Heart right ventricle (tissue), 16 donors: ENCODE results near the gene ST6GALNAC4. TPM values are rescaled to one million over a fixed set of nuclear protein-coding genes. Genes with fewer than 3 reads are reported as not detected.

Experiments used
- ATAC-seq, 8 donors: fragments of 200-7000 bp; cut with Tn5 transposase; one replicate each; pipeline ENCODE4 v1.9.1; 2020; ENCODE audit warnings: mild to moderate bottlenecking in 8 of 8, moderate library complexity in 8 of 8, moderate number of reproducible peaks in 1 of 8
- DNase-seq, 2 donors: peaks; one replicate each; pipeline ENCODE4 v3.0.0-alpha.2; 2020
- H3K27ac ChIP-seq, 10 donors: fragments of 200-600 bp; sonication (generic) in 2 of 10; one replicate each; pipeline versions ENCODE4 v1.5.0 to v1.8.0; 2020 to 2022; ENCODE audit warnings: mild to moderate bottlenecking in 3 of 10
- H3K27me3 ChIP-seq, 7 donors: fragments of 200-600 bp; one replicate each; pipeline ENCODE4 v1.8.0; 2021 to 2022; ENCODE audit warnings: mild to moderate bottlenecking in 2 of 7
- H3K36me3 ChIP-seq, 9 donors: fragments of 200-600 bp; sonication (generic) in 1 of 9; one replicate each; pipeline versions ENCODE4 v1.5.0 to v1.8.0; 2020 to 2022; ENCODE audit warnings: mild to moderate bottlenecking in 2 of 9
- H3K4me1 ChIP-seq, 9 donors: fragments of 200-600 bp; sonication (generic) in 1 of 9; one replicate each; pipeline versions ENCODE4 v1.5.0 to v1.8.0; 2020 to 2022; ENCODE audit warnings: mild to moderate bottlenecking in 4 of 9
- H3K4me3 ChIP-seq, 10 donors: fragments of 200-600 bp; sonication (generic) in 2 of 10; one replicate each; pipeline versions ENCODE4 v1.5.0 to v1.8.0; 2020 to 2022; ENCODE audit warnings: mild to moderate bottlenecking in 7 of 10, moderate library complexity in 2 of 10
- H3K9me3 ChIP-seq, 11 donors: fragments of 200-600 bp in 10 of 11; sonication (generic) in 2 of 11; one replicate each; pipeline versions ENCODE4 v1.5.0 to v1.8.0; 2013 to 2022; ENCODE audit warnings: mild to moderate bottlenecking in 2 of 11, control low read depth in 1 of 11, moderate library complexity in 1 of 11
- WGBS, 2 donors: extraction: QIAGEN DNeasy Blood & Tissue Kit; methylation state at CpG; one replicate each; pipeline ENCODE4 v1.1.7; 2013; ENCODE audit warnings: inconsistent platforms in 1 of 2; 5-methylcytosine and 5-hydroxymethylcytosine counted together
- intact Hi-C, 10 donors: fragments of 100-400 bp; cut with DNase I; formaldehyde crosslinking; loops; one replicate each; pipeline versions ENCODE4 v1.11.1 to v1.14.2; 2022
- polyA plus RNA-seq, 2 donors: library from polyadenylated mRNA; stranded (reverse); fragments of 200-250 nt; gene quantifications; one replicate each; pipeline ENCODE4 v1.2.3, GENCODE V29; 2013
- total RNA-seq, 10 donors: library from RNA; stranded (reverse); fragmentation: NEBNext Ultra II Directional in 3 of 10; extraction: Animal tissue kit (Norgen Biotek cat#: 25700) in 3 of 10; gene quantifications; one replicate each; pipeline versions ENCODE4 v1.2.1 to v1.2.4, GENCODE V29; 2021 to 2023
- TF ChIP-seq, protein P1 (sequence below), 9 donors: fragments of 200-600 bp; sonication (generic) in 2 of 9; IDR thresholded peaks; one replicate each; pipeline versions ENCODE4 v1.5.0 to v1.8.0; 2021 to 2022; ENCODE audit warnings: antibody characterized with exemption in 9 of 9, mild to moderate bottlenecking in 5 of 9, moderate library complexity in 1 of 9
- donor health status: Arrhythmogenic right ventricular cardiomyopathy.
- donor health status: ischemic (EF 13 %, LVEDD 7.1; RV severe dilation, severe dysfunction).
- donor health status: healthy with polysubstance abuse.
- donor health status: DM: no; HTN: yes; CAD: no.
- donor health status: DM: no; HTN: no; CAD: no.
- donor health status: ischemic (EF 25% LVEDD 6.9; RV normal size, moderate dysfunction).
- donor health status: ischemic (EF 25% LVEDD 5.7; RV mildly dilated, moderate dysfunction).
- donor health status: healthy.
- donor health status: DM: yes; HTN: yes; CAD: no.
- donor health status: Ischemic cardiomyopathy.
- donor health status: ischemic (EF 35%, LVEDD 5.7; RV mildly dilated, moderate dysfunction).
- donor health status: nonischemic (EF 11% LVEDD 7.7; RV severe dilation, severe dysfunction).
- donor health status: DM: yes; HTN: yes; CAD: no.
- donor health status: PGD.
- donor health status: ischemic (EF 29% LVEDD 5.4; RV normal size, mild dysfunction).
- donor health status: nonischemic (EF 23%, LVEDD 6.1; RV moderate dilation, normal function).

Gene ST6GALNAC4
- total and polyA plus RNA-seq, 12 donors = 10.8 to 52.9 (median 33.9) TPM

DNA sequence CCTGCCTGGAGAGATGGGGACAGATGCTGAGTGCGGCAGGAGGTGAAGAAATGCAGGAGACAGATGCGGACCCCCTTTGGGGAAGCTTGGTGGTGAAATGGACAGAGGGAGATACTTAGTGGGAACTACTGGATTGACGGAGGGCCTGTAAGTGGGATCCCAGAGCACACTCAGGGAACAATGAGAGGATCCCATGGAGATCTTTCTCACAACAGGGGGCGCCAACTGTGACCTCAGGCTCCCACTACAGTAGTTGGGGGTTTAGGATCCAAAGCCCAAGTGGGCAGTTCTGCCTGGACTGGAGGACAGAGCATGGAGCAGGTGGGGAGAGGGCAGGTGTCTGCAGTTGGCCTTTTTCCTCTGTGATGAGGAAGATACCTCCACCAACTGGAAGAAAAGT is 17.4 kb upstream of the ST6GALNAC4 start:
- WGBS, 2 donors = 94 to 95% methylated on average over 4 of the region's 4 CpGs

DNA sequence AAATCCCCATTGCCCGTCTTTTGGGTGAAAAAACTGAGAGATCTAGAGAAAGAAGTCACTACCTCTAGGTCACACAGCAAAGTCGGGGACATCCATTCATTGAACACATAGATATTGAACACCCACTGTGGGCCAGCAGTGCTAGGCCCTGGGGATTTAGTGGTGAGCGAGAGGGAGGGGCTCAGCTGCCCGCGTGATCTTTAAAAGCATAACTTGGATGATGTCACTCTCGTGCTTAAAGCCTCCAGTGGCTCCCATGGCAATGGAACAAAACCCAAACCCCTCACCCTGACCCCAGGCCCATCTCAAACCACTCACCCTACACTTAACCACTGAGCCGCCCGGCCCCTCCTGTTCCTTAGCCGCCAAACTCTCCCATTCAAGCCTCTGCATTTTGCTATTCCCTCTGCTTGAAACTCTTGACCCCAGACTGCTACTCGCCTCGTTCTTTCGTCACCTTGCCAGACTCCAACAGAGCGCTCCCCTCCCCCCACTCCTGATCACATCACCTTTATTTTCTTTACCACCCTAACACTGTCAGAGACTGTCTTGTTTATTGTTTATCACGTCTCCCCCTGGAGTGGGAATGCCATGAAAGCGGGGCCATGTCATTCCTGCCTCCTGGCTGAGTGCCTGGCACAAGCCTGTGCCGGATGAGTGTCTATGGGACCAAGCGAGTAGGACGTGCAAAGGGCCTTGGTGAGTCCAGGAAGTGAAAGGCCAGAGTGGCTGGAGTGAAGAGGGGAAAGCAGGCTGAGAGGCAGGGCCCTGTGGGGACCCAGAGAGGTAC is 14.4 kb upstream of the ST6GALNAC4 start:
- DNase-seq (no peak), ATAC-seq (peak in 3 of 8 donors; percentile 2 to 7 (median 2))
- peaks cover 0 to 10% (median 0%) of the 10 kb centered on the region in 9 donors for H3K36me3 ChIP-seq
- H3K9me3 ChIP-seq = no peaks in the 10 kb centered on the region
- peaks cover 22 to 48% (median 37%) of the 10 kb centered on the region in 9 donors for H3K4me1 ChIP-seq
- 16 to 21% methylated on average over 18 of the region's 18 CpGs for WGBS, 2 donors
- peak overlapping the region in 1 of 10 donors; percentile 40 for H3K27ac ChIP-seq
- intact Hi-C loops = no loop called here
- TF ChIP-seq, protein P1, sequence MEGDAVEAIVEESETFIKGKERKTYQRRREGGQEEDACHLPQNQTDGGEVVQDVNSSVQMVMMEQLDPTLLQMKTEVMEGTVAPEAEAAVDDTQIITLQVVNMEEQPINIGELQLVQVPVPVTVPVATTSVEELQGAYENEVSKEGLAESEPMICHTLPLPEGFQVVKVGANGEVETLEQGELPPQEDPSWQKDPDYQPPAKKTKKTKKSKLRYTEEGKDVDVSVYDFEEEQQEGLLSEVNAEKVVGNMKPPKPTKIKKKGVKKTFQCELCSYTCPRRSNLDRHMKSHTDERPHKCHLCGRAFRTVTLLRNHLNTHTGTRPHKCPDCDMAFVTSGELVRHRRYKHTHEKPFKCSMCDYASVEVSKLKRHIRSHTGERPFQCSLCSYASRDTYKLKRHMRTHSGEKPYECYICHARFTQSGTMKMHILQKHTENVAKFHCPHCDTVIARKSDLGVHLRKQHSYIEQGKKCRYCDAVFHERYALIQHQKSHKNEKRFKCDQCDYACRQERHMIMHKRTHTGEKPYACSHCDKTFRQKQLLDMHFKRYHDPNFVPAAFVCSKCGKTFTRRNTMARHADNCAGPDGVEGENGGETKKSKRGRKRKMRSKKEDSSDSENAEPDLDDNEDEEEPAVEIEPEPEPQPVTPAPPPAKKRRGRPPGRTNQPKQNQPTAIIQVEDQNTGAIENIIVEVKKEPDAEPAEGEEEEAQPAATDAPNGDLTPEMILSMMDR (IDR thresholded peaks at IDR 0.05) = no peak
- H3K4me3 ChIP-seq = peak overlapping the region; percentile 24 to 63 (median 60)
- H3K27me3 ChIP-seq = peaks cover 6 to 52% (median 24%) of the 10 kb centered on the region in 7 donors

More for the DNA sequence above, 17.4 kb upstream of the ST6GALNAC4 start:
- TF ChIP-seq, protein P1 (IDR thresholded peaks at IDR 0.05) = no peak
- Histone ChIP-seq H3K4me1 (peaks cover 28 to 52% (median 37%) of the 10 kb centered on the region in 9 donors), H3K27me3 (peaks cover 0 to 22% (median 0%) of the 10 kb centered on the region in 7 donors), H3K4me3 (no peak overlapping the region), H3K27ac (no peak overlapping the region), H3K36me3 (peaks cover 0 to 10% (median 0%) of the 10 kb centered on the region in 9 donors), H3K9me3 (no peaks in the 10 kb centered on the region)
- DNase-seq (peak in 1 of 2 donors; percentile 2), ATAC-seq (no peak)
- intact Hi-C loops = no loop called here

DNA sequence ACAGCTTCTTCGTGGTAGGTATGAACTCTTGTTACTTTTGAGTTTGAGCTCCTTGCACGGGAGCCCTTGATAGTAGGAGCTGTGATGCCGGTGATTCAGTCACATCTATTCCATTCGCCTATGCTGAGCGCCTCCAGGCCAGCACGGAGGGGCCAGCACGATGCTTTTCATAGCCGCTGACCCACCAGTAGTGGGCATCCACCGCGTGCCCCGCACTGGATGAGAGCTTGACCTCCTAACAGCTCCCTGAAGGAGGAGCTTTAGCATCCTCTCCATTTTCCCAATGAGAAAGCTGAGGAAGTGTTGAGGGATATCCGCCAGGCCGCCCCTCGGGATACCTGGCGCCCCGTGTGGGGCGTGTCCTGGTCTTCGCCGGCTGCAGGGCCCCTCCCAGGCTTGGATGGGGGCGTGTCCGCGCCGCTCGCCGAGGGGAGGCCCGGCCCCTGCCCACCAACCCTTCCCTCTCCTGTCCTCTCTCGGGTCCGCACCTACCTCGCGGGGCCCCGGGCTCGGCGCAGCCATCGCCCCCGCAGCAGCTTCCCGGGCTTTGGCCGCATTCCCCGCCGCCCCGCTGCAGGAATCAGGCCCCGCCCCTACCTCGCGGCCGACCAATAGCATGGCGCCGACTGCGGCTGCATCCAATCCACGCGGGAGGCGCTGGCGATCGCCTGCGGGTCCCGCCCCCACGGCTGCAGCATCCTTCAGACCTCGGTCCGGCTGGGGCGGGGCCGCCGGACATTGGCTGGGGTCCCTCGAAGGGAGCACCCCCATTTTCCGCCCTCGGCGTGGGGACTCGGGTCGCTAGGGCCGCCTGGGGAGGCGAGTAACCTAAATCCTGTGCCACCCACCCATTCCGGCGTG is 13.6 kb upstream of the ST6GALNAC4 start, which contains the start of gene PIP5KL1:
PIP5KL1 (minus strand) TSS at position 547 of the 861 bp plus-strand sequence; CDS start at position 522, 25 bp downstream.
- no peaks in the 10 kb centered on the region for H3K9me3 ChIP-seq
- ATAC-seq (peak; percentile 76 to 94 (median 88)), DNase-seq (peak; percentile 84 to 86)
- peaks cover 6 to 59% (median 33%) of the 10 kb centered on the region in 7 donors for H3K27me3 ChIP-seq
- TF ChIP-seq, protein P1 (IDR thresholded peaks at IDR 0.05) = peak in 2 of 9 donors; percentile 4 to 6
- H3K36me3 ChIP-seq = peaks cover 0 to 8% (median 0%) of the 10 kb centered on the region in 9 donors
- H3K4me1 ChIP-seq = peaks cover 19 to 39% (median 31%) of the 10 kb centered on the region in 9 donors
- peak within 1 kb of the TSS; percentile 24 to 63 (median 60) for H3K4me3 ChIP-seq
- intact Hi-C loops = no loop called here
- peak within 1 kb of the TSS in 1 of 10 donors; percentile 40 for H3K27ac ChIP-seq
- WGBS, 2 donors = 2% methylated on average over 70 of the region's 70 CpGs

DNA sequence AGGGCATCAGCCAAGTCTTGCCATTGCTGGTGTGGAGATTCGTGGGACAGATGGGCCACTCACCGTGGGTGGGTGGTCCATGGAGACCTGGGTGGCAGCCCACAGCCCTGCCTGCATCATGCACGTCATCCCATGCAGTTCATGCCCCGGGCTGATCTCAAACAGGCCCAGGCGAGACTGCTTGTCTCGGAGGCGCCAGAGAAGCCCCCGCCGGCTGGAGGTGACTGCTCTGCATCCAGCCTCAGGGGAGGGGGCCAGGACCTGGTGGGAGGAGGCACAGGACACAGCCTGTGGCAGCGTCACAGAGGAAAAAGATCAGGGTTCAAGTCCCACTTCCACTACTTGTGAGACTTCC is 12.8 kb upstream of the ST6GALNAC4 start:
- TF ChIP-seq, protein P1 (IDR thresholded peaks at IDR 0.05) = no peak
- H3K9me3 ChIP-seq = no peaks in the 10 kb centered on the region
- no peak overlapping the region for H3K27ac ChIP-seq
- no peak for ATAC-seq
- no peaks in the 10 kb centered on the region for H3K36me3 ChIP-seq
- no peak overlapping the region for H3K4me3 ChIP-seq
- DNase-seq = no peak
- intact Hi-C loops = loop anchor here in 5 of 10 donors (5.0 to 10.0 kb wide), 3 partner anchors 425 to 715 kb away; no protein-coding TSS in a partner anchor
- WGBS, 2 donors = 71 to 73% methylated on average over 10 of the region's 10 CpGs
- peaks cover 19 to 38% (median 31%) of the 10 kb centered on the region in 9 donors for H3K4me1 ChIP-seq
- peaks cover 6 to 67% (median 39%) of the 10 kb centered on the region in 7 donors for H3K27me3 ChIP-seq
